Suppressor macrophage treated with lipopolysaccharide for 4 hours (primary cell): ENCODE results near the gene ITPR2.
"Not testable (repeated sequence)": the region's sequence is repeated elsewhere in the genome, so short reads cannot be mapped to it uniquely, and the experiment has no call there.

Source experiments
- DNase-seq: peaks from one replicate; pipeline ENCODE4 v3.0.0-alpha.2; 2020

The ITPR2 gene

DNA sequence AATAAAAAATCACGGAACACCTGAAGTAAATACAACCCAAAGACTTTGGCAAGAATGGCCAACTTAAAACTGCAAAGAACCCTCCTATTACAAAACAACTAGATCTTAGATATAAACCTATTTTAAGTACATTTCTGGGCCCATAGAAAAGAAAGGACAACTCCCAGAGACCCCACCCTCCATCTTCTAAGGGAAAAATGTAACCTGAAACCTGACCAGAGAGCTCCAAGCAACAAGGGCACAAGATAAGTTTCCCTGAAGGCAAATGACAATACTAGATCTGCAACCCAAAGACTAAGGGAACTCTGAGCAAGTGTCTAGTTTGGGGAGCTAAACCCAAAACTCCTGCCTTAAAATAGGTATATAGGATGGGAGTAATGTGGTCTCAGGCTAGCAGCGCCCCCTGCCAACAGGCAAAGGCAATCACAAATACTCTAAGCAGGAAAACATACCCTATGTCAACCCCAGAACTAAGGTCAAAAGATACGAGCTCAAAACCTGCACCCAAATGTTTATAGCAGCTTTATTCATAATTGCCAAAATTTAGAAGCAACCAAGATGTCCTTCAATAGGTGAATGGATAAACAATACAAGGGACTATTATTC lies 218.9 kb downstream of the ITPR2 start:
- DNase-seq: peak; percentile 18

DNA sequence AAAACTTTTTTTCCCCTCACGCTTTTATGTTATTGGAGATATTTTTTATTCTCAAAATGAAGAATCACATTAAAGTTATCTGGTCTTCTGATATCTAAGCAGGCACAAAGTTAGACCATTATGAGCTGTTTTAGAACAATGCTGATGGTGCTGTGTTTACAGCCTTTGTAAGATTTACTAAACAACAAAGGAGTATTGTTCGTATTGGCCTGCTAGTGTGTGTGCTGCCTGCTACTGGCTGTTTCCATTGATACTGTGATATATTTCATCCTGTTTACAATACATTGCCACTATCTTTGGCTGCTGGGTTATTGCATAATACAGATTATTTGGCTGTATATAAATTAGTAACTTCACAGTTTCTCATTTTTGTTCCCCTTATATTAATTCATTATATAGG lies 220.8 kb downstream of the ITPR2 start:
- no peak for DNase-seq

DNA sequence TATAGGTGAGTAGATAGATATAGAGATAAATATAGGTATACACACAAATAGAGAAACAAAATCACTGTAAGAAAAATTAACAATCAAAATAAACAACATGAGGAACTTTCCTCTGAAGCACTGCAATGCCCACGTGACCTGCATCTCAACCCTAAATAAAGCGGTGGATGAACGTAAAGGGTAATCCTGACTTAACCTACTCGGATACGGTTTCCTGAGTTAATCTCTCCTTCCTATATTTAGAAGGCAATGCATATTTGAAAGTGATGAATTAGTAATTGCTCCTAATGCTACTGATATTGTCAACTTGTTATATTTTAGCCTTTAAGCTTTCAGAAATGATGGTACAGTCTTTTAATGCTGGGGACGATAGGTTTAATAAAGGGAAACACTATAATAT lies 221.4 kb downstream of the ITPR2 start:
- DNase-seq: no peak

DNA sequence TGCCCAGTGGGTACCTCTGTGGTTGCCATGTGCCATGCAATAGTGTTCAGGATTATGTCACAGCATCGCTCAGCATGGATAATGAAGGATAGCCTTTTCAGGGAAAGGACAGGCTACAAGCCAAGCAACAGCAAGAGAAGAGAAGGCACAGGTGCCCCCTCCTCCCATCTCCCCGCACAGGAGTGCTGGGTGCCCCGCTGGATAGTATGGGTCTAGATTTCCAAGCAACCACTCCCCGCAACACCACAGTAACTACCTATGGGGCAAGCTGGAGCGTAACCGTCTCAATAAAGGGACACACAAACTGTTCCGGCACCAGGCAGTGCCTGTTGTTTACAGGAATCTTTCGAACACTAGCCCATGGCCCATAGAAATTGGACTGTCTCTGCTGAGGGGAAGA lies 222.2 kb downstream of the ITPR2 start:
- no peak for DNase-seq

DNA sequence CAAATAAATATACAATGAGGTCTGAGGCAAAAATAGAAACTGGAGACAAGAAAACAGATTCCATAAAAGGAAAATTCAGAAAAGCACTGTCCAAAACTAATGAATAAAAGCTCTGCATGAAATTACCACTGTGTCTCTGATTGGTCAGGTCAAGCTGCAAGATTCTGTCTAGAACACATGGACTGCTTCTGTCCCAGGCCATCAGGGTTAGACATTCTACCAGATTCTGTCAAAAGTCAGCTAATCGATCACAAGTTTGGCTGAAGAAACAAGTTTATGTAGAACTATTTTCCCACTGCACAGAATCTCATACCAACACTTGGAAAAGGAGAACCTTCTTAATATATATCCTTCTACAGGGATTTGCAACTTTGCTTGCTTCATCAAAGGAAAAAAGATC lies 223.0 kb downstream of the ITPR2 start:
- no peak for DNase-seq

DNA sequence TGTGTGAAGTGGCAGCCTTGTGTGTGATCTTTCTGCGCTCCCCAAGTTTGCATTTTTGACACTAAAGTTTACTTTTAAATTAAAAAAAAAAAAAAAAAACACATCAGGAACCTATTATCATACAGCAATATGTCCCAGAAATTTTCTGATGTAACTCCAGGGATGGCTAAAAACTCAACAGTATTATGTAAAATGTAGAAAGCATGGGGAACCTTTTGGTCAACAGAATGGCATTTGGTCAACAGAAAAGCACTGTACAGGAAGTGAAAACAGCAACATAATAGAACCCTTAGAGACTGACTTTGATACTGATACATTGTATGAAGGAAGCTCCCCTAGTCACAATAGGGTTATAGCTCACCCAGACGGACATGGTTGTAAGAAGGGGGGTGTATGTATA lies 224.3 kb downstream of the ITPR2 start:
- DNase-seq: no peak

DNA sequence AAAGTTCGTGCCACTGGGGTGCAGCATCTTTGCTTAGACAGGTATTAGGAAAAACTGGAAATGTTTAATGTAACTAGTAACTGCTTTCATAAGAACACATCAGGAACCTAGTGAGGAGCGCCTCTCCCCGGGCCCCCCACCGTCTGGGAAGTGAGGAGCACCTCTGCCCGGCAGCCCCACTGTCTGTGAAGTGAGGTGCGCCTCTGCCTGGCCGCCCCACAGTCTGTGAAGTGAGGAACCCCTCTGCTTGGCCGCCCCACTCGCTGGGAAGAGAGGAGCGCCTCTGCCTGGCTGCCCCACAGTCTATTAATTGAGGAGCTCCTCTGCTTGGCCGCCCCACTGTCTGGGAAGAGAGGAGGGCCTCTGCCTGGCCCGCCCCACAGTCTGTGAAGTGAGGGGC lies 224.7 kb downstream of the ITPR2 start:
- no peak for DNase-seq

DNA sequence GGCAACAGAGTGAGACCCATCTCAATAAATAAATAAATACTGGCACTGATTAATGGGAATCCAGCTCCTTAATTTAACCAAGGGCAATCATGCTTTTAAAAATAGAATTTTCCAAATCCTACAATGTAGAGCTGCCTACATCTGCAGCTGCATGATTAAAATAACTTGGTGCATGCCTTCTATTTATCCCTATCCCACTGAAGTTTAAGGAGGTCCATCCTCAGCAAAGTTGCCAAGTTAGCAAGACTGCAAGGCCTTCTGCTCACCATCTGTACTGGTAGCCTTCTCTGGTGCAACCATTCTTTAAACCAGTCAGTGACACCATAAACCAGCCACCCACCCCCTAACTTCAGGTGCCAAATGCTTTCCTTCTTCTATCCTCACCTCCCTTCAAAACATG lies 226.1 kb downstream of the ITPR2 start:
- DNase-seq: no peak

DNA sequence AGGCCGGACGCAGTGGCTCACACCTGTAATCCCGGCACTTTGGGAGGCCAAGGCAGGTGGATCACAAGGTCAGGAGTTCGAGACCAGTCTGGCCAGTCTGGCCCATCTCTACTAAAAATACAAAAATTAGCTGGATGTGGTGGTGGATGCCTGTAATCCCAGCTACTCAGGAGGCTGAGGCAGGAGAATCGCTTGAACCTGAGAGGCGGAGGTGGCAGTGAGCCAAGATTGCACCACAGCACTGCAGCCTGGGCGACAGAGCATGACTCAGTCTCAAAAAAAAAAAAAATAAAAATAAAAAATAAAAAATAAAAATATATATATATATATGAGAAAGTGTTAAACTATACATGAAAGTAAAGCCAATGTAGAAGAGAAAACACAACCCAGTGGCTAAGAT lies 228.2 kb downstream of the ITPR2 start:
- DNase-seq: not testable (repeated sequence)

DNA sequence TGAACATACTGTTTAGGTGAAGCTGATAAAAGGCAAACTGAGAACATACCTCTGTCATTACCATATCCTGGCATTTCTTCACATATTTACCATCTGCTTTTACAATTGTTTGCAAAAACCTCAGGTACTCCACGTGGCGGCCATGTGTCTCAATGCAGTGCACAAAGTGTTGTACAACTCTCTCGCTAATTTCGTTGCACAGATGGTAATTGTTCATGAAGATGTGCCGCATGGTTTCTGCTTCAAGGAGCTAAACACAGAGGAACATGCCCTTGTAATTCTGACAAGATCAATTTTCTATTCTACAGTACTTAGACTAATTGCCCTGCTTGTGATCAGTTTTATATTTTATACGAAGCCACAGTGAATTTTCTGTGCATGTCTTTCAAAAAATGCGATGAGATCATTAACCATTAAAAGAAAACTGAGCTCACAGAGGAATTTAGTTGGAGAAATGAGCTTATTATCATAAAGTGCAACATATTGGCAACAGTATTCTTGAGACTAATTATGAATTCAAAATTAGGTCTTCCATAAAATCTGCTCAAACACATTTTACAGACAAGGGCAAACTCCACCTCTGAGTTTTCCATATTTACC lies 233.8 kb downstream of the ITPR2 start:
- no peak for DNase-seq

DNA sequence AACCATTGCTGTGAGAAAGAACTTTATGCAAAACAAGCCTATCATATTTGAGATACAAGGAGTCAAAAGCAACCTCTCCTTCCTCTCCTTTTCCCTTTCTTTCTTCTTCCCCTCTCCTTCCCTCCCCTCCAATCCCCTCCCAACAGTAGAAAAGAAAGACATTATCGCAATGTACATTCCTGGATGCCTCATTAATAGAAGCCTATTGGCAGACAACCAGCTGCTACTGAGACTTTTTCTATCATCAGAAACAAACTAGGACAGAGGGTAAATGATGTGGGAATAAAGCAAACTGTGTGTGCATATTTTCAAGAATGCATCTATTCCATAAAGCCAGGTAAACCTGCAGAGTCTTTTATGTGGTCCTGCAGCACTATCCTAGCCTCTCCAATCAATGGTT lies 237.2 kb downstream of the ITPR2 start:
- DNase-seq: no peak

DNA sequence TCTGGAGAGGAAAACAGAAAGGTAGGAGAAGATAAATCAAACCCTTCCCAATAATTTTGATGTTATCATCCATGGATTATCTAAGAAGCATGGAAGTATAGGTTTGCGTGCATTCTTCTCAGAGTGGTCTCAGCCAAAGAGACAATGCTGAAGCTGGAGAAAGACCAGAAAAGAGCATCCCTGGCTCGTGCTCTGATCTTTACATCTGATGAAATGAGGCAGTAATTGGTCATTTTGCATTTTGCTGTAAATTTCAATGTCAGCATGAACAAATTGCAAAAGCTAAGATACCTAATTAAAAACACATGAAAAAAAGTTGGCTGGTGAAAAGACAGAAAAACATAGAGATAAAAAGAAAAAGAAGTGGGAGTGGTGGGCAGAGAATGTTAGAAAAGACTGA lies 252.4 kb downstream of the ITPR2 start:
- DNase-seq: no peak

DNA sequence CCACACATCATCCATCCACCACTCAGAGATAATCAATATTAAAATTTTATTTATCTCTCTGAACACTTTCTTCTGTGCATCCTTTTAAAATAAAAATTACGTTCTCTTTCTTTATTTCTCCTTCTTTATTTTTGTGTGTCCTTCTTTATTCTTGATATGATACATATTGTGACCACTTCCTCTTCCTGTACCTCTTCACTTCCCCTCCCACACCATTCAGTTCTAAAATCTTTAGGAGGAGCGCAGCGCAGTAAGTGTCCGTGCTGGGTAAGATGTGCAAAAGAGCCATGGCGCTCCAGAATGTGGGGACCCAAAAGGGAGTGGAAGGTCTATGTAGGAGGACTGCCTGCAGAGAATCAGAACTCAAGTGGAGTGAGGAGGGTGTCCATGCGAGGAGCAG lies 256.7 kb downstream of the ITPR2 start:
- DNase-seq: peak; percentile 5

DNA sequence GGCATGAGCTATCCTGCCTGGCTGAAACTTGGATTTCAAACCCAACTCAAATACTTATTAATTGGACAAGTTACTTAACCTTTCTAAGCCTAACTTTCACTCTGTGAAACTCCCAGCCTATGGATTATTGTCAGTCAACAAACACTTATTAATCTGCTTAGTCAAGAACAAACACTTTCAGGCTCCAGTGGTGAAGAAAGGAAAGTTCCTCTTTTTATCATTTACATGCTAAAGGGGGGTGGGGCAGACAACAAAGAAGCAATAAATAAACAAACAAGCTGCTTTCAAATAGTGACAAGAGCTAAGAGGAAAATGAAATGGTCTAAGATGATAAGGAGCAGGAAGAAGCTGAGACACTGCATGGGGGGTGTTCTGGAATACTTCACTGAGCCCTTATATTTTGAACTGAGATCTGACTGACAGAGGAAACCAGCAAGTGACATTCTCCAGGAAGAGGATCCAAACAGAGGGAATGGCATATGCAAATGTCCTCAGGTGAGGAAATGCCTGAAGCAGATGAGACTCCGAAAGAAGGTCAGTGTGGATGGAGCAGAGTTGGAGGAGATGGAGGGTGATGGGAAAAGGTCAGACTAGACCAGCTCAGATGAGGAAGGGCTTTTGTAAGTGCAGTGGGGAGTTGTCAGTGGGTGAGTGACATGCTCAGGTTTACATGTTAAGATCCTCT lies 259.6 kb downstream of the ITPR2 start:
- peak; percentile 17 for DNase-seq

DNA sequence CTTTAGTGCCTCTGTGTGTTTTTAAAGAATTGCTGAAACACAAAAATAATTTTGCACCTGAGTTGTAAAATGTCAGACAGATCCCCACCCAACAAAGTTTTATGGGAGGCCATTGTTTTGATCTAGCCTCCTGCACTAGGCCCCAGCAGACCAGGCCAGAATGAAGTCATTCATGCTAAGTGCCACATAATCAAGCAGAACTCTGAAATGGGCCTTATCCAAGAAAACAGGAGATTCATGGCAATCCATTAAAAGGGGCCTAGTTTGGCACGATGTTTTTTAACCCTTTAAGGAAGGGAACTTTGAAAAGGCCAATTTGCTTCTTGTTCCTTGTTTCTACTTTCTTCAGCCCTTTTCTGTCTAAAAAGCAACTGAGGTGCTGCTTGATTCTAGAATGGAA lies 260.9 kb downstream of the ITPR2 start:
- no peak for DNase-seq

DNA sequence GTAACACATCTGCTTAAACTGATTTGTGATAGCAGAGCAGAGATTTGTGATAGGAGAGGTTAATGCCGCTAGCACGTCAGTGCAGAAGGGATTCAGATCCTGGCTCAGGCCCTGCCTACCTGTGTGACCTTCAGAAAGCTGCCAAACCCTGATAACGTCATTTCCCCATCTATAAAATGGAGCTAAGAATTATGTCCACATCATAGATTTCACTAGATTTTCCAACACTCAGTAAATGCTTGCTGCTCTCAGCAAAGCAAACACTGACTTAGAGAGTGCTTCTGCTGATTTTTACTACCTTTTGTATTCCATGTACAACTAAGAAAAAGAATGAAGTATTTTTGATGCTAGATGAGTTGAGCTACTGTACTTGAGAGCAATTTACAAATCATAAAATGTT lies 261.4 kb downstream of the ITPR2 start:
- no peak for DNase-seq

DNA sequence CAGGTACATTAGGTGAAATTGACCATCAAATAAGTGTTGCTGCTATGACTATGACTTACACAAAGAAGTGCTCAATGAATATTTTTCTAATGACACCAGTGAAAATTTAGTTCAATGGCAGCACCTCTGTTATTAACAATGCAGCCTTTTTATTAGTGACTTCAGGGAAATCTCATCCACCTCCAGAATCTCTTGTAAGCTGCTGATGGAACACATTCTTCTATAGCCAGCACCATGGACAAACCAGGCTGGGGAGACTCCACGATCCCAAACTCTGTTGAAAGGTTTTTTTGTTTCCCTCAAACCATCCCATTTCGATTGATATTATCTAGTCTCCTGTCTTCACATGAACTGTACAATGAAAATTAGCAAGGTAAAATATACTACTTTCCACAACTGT lies 265.9 kb downstream of the ITPR2 start:
- no peak for DNase-seq

DNA sequence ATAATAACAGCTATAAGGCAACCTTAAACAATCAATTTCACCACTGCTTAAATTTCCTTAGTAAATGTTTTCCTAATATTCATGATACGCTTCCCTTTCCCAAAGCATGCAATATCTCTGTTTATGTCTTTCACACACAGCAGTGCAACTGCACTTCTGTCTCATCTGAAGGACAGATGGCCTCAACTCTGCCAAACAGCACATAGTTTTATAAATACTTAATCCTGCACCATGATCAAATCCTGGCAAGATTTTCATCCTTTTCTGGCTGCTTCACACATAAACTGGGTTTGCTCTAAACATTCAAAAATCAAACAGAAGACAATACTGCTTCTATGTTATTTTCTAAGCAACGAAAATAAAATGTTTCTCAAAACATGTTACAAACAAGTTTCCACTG lies 266.3 kb downstream of the ITPR2 start:
- DNase-seq: no peak

DNA sequence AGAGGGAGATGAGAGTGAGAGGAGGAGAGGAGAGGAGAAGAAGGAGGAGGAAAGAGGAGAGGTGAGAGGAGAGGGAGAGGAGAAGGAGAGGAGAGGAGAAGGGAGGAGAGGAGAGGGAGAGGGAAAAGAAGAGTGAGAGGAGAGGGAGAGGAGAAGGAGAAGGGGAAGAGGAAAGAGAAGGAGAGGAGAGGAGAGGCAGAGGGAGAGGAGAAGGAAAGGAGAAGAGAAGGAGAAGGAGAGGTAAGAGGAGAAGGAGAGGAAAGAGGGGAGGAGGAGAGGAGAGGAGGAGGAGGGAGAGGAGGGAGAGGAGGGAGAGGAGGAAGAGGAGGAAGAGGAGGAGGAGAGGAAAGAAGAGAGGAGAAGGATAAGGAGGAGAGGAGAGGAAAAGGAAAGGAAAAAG lies 266.8 kb downstream of the ITPR2 start:
- DNase-seq: no peak

DNA sequence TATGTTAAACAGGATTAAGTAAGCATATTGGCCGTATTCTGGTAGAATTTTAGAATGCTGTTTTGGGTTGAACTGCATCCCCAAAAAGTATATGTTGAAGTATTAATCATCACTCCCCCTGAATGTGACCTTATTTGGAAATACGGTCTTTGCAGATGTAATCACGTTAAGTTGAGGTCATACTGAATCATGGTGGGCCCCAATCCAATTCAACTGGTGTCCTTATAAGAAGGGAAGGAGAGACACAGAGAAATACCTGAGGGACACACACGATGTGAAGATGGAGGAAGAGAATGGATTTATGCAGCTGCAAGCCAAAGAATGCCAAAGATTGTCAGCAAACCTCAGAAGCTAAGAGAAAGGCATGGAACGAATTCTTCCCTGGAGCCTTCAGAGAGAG lies 268.6 kb downstream of the ITPR2 start:
- no peak for DNase-seq

DNA sequence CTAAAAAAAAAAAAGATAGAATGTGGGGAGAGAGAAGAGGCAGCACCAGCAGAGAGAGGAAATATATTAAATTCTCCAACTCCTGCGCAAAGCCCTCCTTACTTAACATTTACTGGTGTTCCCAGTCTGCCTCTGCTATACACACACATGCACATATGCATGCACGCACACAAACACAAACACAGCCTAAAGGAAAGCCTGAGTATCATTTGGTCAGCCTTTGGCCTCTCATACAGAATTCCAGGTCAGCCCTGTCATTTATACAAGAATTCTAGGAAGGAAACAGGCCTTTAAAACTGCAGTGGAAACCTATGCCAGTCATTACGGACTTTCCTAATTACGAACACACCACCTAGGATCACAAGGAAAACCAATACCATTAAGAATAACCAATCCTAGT lies 269.4 kb downstream of the ITPR2 start:
- no peak for DNase-seq

DNA sequence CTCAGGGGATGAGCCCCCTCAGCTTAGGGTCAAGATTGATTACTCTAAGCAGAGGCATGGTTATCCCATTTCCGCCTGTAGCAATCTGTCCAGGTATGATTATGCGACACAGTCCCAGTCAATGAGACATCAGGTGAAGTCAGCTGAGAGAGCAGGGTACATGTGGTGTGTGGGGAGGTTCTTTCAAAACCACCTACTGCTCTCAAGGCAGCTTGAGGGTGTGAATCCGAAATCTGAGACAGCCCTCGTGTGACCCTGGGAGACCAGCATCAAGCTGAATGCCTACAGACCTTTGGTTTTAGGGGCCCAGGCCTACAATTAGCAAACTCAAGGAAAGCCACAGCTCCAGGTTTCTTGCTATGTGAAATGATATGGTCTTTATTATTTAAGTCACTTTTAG lies 275.7 kb downstream of the ITPR2 start:
- DNase-seq: no peak

DNA sequence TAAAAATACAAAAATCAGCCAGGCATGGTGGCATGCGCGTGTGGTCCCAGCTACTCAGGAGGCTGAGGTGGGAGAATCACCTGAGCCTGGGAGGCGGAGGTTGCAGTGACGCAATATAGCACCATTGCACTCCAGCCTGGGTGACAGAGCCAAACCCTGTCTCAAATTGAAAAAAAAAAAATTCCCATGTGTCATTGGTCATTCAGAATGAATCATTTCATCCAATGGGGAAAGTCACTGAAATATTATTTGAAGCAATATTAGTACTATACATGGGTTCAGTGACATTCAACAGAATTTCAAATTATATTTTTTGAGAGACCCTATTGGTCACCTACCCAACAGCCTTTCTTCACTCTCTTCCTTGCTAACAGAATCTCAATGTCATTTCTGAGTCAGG lies 276.1 kb downstream of the ITPR2 start:
- no peak for DNase-seq

DNA sequence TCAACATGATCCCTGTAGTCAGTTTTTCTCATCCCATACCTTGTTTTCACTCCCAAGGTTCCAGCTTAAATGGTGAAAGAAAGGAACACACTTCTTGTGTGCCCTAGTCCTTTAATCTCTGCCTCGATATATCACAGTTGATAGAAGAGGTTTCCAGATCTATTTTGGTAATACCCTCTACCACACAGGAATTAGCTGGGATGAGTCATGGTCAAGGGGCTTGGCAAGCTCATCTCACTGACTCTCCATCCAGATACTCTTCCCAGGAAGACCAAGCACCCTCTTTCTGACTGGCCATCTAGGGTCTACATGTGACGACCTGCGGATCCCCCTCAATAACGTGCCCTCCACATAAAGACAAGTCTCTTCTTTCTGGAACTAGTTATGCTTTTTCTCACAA lies 277.9 kb downstream of the ITPR2 start:
- no peak for DNase-seq

DNA sequence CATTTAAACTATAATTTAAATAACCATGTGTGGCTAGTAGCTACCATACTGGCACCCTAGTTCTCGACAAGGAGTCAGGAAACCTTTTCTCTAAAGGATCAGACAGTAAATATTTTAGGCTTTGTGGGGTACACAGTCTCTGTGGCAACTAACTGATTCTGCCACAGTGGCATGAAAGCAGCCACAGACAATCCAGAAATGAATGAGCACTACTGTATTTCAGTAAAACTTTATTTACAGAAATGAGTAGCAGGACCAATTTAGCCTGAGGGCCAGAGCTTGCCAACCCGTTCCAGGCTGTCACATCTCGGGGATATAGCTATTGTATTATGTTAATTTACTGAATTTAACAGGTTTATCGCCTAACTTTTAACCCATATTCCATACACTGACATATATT lies 278.7 kb downstream of the ITPR2 start:
- no peak for DNase-seq
